Gastroesophageal sphincter (tissue), 4 donors: ENCODE results near the gene CFAP53. TPM values are rescaled to one million over a fixed set of nuclear protein-coding genes. Genes with fewer than 3 reads are reported as not detected.

Source experiments
- ATAC-seq: fragments of 150-250 bp; one replicate; pipeline ENCODE4 v1.9.1; 2016; ENCODE audit warnings: mild to moderate bottlenecking, moderate library complexity
- H3K27ac ChIP-seq, 4 donors: fragments of 200-600 bp; sonication (generic) in 3 of 4; 1 replicate in 3 of 4; 2 replicates in 1 of 4; pipeline ENCODE4 v1.5.1; 2016 to 2019
- H3K27me3 ChIP-seq: fragments of 200-600 bp; sonication (generic); one replicate; pipeline ENCODE4 v1.5.1; 2019
- H3K36me3 ChIP-seq, 2 donors: fragments of 200-600 bp; sonication (generic); one replicate each; pipeline ENCODE4 v1.5.1; 2019; ENCODE audit warnings: control low read depth in 1 of 2
- H3K4me1 ChIP-seq, 3 donors: fragments of 200-600 bp; sonication (generic); 1 replicate in 2 of 3; 2 replicates in 1 of 3; pipeline ENCODE4 v1.5.1; 2016 to 2019; ENCODE audit warnings: control low read depth in 2 of 3
- H3K4me3 ChIP-seq, 2 donors: fragments of 200-600 bp; sonication (generic); one replicate each; pipeline ENCODE4 v1.5.1; 2019; ENCODE audit warnings: mild to moderate bottlenecking in 1 of 2, moderate library complexity in 1 of 2
- H3K9me3 ChIP-seq, 3 donors: fragments of 200-600 bp; sonication (generic); one replicate each; pipeline ENCODE4 v1.5.1; 2017 to 2019; ENCODE audit warnings: control low read depth in 2 of 3
- CTCF ChIP-seq, 4 experiments: fragments of 200-600 bp in 2 of 4; fragments of 450-650 bp in 2 of 4; sonication (generic) in 1 of 4; IDR thresholded peaks; one replicate each; pipeline ENCODE4 v1.5.1; 2017 to 2019; ENCODE audit warnings: antibody characterized with exemption in 4 of 4, mild to moderate bottlenecking in 2 of 4, moderate library complexity in 2 of 4
- EP300 ChIP-seq: sonication (generic); formaldehyde crosslinking; IDR thresholded peaks from one replicate; pipeline ENCODE4 v1.6.1; 2017; ENCODE audit warnings: antibody characterized with exemption, mild to moderate bottlenecking
- POLR2A ChIP-seq, 2 donors: fragments of 450-650 bp; IDR thresholded peaks; one replicate each; pipeline ENCODE4 v1.6.1; 2017; ENCODE audit warnings: antibody characterized with exemption in 2 of 2, mild to moderate bottlenecking in 2 of 2, moderate library complexity in 1 of 2
- POLR2AphosphoS5 ChIP-seq: sonication (generic); formaldehyde crosslinking; IDR thresholded peaks from one replicate; pipeline ENCODE4 v1.6.1; 2017; ENCODE audit warnings: antibody characterized with exemption
- WGBS, 2 donors: methylation state at CpG; one replicate each; pipeline ENCODE4 v1.1.5; 2018; ENCODE audit warnings: low coverage in 1 of 2; 5-methylcytosine and 5-hydroxymethylcytosine counted together
- total RNA-seq, 4 donors: library from RNA; depleted of rRNA; stranded (reverse); fragments of >200 nt; gene quantifications; one replicate each; pipeline ENCODE4 v1.1.0, GENCODE V29; 2016

Gene CFAP53
- total RNA-seq, 4 donors from 2014 or later = 0.45 TPM; not detected in 3

DNA sequence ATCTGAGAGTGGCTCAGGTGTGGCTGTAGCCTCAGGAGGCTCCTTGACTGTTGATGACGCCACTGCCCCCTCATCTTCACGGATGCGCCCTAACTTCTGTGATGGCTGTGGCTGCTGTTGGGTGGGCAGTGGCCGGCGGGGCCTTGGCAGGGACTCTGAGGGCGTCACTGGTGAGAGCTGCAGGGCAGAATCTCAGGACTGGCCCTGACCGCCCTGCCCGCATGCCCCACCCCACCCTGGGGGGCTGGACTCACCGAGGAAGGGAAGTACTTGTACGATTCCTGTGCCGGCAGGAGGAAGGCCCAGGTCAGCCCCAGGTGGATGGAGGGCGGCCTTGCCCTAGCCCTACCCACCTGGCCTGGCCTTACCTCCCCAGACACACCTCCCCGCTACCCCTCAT is 18.8 kb upstream of the CFAP53 start:
- no peaks in the 10 kb centered on the region for H3K9me3 ChIP-seq
- H3K4me3 ChIP-seq = no peak overlapping the region
- no peak for ATAC-seq
- peaks cover 0 to 39% (median 10%) of the 10 kb centered on the region in 3 donors for H3K4me1 ChIP-seq
- no peaks in the 10 kb centered on the region for H3K27me3 ChIP-seq
- TF ChIP-seq POLR2AphosphoS5 = no peak
- no peak for TF ChIP-seq CTCF (IDR thresholded peaks at IDR 0.05)
- no peak for TF ChIP-seq POLR2A (IDR thresholded peaks at IDR 0.05)
- no peak for TF ChIP-seq EP300
- WGBS, 2 donors = 100% methylated on average over 1 of the region's 13 CpGs; no CpG with 5 or more reads in 1 of the 2 donors
- no peak overlapping the region for H3K27ac ChIP-seq
- peaks cover 0 to 39% of the 10 kb centered on the region in 2 donors for H3K36me3 ChIP-seq

- no peaks in the 10 kb centered on the region for H3K9me3 ChIP-seq
- H3K4me3 ChIP-seq = no peak overlapping the region
- no peak for TF ChIP-seq EP300
- H3K36me3 ChIP-seq = peaks cover 0 to 46% of the 10 kb centered on the region in 2 donors
- WGBS, 2 donors = 97% methylated on average over 11 of the region's 15 CpGs; no CpG with 5 or more reads in 1 of the 2 donors
- no peak for ATAC-seq
- H3K27me3 ChIP-seq = no peaks in the 10 kb centered on the region
- peaks cover 0 to 46% (median 15%) of the 10 kb centered on the region in 3 donors for H3K4me1 ChIP-seq
- no peak overlapping the region for H3K27ac ChIP-seq
Observed at GRCh38 chr18:50284255-50284885, 18.1 kb upstream of the CFAP53 start.

DNA sequence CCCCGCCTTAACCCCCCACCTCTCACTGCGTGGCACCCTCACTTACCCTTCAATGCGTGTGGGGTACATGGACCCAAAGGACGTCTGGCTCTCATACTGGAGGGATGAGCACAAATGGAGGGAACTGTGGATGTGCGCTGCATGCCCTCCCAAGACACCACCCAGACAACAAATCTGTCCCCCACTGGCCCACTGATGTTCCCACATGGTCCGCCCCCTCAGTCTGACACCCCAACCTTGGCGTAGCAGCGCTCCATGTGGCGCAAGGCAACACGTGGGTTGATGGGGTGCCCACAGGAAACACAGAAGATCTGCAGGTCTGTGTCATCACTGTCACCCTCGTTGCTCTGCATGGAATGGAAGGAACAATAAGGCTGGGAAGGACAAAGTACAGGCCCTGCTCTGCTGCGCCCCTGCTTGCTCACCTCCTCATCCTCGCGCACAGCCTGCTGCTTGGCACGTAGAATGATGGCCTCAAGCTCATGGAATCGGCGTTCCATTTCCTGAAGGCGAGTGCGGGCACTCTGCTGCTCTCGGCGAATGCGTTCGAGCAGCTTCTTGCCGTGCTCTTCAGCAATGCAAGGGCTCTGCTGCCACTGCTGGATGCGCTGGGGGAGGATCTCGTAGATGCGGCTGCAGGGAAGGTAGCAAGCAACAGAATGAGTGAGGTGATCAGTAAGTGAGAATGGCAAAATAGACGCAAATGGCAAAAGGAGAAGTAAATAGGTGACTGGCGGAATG is 17.3 kb upstream of the CFAP53 start:
- Histone ChIP-seq H3K27me3 (no peaks in the 10 kb centered on the region), H3K4me3 (no peak overlapping the region), H3K4me1 (peaks cover 0 to 51% (median 21%) of the 10 kb centered on the region in 3 donors), H3K36me3 (peaks cover 0 to 53% of the 10 kb centered on the region in 2 donors), H3K9me3 (no peaks in the 10 kb centered on the region), H3K27ac (no peak overlapping the region)
- WGBS, 2 donors = 76 to 96% methylated on average over 4 to 7 of the region's 29 CpGs
- no peak for ATAC-seq
- TF ChIP-seq EP300 (no peak), POLR2A (IDR thresholded peaks at IDR 0.05) (no peak), CTCF (IDR thresholded peaks at IDR 0.05) (no peak), POLR2AphosphoS5 (no peak)

- TF ChIP-seq EP300 (no peak), POLR2A (IDR thresholded peaks at IDR 0.05) (no peak), CTCF (IDR thresholded peaks at IDR 0.05) (no peak)
- Histone ChIP-seq H3K4me3 (peak overlapping the region in 1 of 2 donors; percentile 94), H3K9me3 (no peaks in the 10 kb centered on the region), H3K36me3 (peaks cover 0 to 57% of the 10 kb centered on the region in 2 donors), H3K27me3 (no peaks in the 10 kb centered on the region), H3K27ac (peak overlapping the region in 3 of 4 donors; percentile 92 to 96 (median 94)), H3K4me1 (peaks cover 0 to 47% (median 21%) of the 10 kb centered on the region in 3 donors)
- WGBS, 2 donors = 90 to 96% methylated on average over 8 to 22 of the region's 42 CpGs
- no peak for ATAC-seq
Observed at GRCh38 chr18:50282521-50283335, 16.4 kb upstream of the CFAP53 start.

GRCh38 chr18:50281972-50282520 is 15.8 kb upstream of the CFAP53 start:
- Histone ChIP-seq H3K9me3 (no peaks in the 10 kb centered on the region), H3K27me3 (no peaks in the 10 kb centered on the region), H3K4me1 (peaks cover 0 to 47% (median 21%) of the 10 kb centered on the region in 3 donors), H3K27ac (peak overlapping the region; percentile 55 to 96 (median 93)), H3K36me3 (peaks cover 0 to 64% of the 10 kb centered on the region in 2 donors), H3K4me3 (peak overlapping the region; percentile 63 to 94)
- no peak for ATAC-seq
- 47% methylated on average over 3 of the region's 35 CpGs; no CpG with 5 or more reads in 1 of the 2 donors for WGBS, 2 donors
- TF ChIP-seq POLR2AphosphoS5 (no peak), POLR2A (IDR thresholded peaks at IDR 0.05) (no peak), EP300 (no peak)
